CD4-positive, alpha-beta memory T cell (primary cell): ENCODE measurements around the gene COL26A1. TPM values are rescaled to one million over a fixed set of nuclear protein-coding genes. Genes with fewer than 3 reads are reported as not detected.

ENCODE experiments used
- CTCF ChIA-PET: fragments of 350-600 bp; sonication (Branson Sonifier 250); formaldehyde crosslinking; loops from one replicate; lab custom pipeline; 2021; ENCODE audit warnings: inconsistent platforms; ENCODE audit not compliant: partially characterized antibody; lab: Charles Lee
- POLR2A ChIA-PET: fragments of 350-600 bp; sonication (Branson Sonifier 250); formaldehyde crosslinking; loops from one replicate; lab custom pipeline; 2021; ENCODE audit not compliant: partially characterized antibody; lab: Charles Lee
- DNase-seq, 5 donors: peaks; one replicate each; pipeline versions ENCODE4 v3.0.0 to v3.0.0-alpha.2; 2020 to 2022; ENCODE audit warnings: mixed read lengths in 1 of 5
- H3K27ac ChIP-seq: one replicate; pipeline ENCODE4 v1.7.0; 2013; ENCODE audit warnings: low read depth, low read length
- H3K27me3 ChIP-seq: 2 replicates; pipeline ENCODE4 v1.7.0; 2013; ENCODE audit warnings: mild to moderate bottlenecking, low read length, moderate library complexity; ENCODE audit not compliant: insufficient read depth
- H3K36me3 ChIP-seq: 2 replicates; pipeline ENCODE4 v1.7.0; 2013; ENCODE audit warnings: mild to moderate bottlenecking, low read length, moderate library complexity; ENCODE audit not compliant: insufficient read depth
- H3K4me1 ChIP-seq: 2 replicates; pipeline ENCODE4 v1.7.0; 2013; ENCODE audit warnings: mild to moderate bottlenecking, low read length, moderate library complexity; ENCODE audit not compliant: insufficient read depth
- H3K4me3 ChIP-seq, 2 donors: one replicate each; pipeline ENCODE4 v1.7.0; 2013; ENCODE audit warnings: low read length in 2 of 2, mild to moderate bottlenecking in 1 of 2
- H3K9me3 ChIP-seq, 2 donors: one replicate each; pipeline ENCODE4 v1.7.0; 2013; ENCODE audit warnings: low read length in 2 of 2, control low read depth in 1 of 2; ENCODE audit not compliant: control insufficient read depth in 1 of 2
- H3K27ac Mint-ChIP-seq, 7 donors: one replicate each; pipeline ENCODE4 v1.8.0; 2020 to 2021; ENCODE audit warnings: mixed read lengths in 7 of 7, mild to moderate bottlenecking in 6 of 7, inconsistent platforms in 3 of 7, moderate library complexity in 3 of 7
- H3K27me3 Mint-ChIP-seq, 2 donors: one replicate each; pipeline ENCODE4 v1.8.0; 2020 to 2021; ENCODE audit warnings: mixed read lengths in 2 of 2
- H3K36me3 Mint-ChIP-seq, 2 donors: one replicate each; pipeline ENCODE4 v1.8.0; 2020 to 2021; ENCODE audit warnings: mixed read lengths in 2 of 2, inconsistent platforms in 1 of 2, mild to moderate bottlenecking in 1 of 2
- H3K4me1 Mint-ChIP-seq, 4 donors: one replicate each; pipeline ENCODE4 v1.8.0; 2020 to 2021; ENCODE audit warnings: mixed read lengths in 4 of 4, mild to moderate bottlenecking in 1 of 4
- H3K4me3 Mint-ChIP-seq, 8 donors: one replicate each; pipeline ENCODE4 v1.8.0; 2020 to 2021; ENCODE audit warnings: mixed read lengths in 8 of 8, mild to moderate bottlenecking in 7 of 8, moderate library complexity in 6 of 8, inconsistent platforms in 3 of 8
- H3K9me3 Mint-ChIP-seq, 8 donors: one replicate each; pipeline ENCODE4 v1.8.0; 2020 to 2021; ENCODE audit warnings: mixed read lengths in 8 of 8, mild to moderate bottlenecking in 5 of 8, inconsistent platforms in 3 of 8, moderate library complexity in 1 of 8
- intact Hi-C: fragments of 100-400 bp; cut with micrococcal nuclease; formaldehyde crosslinking; loops from one replicate; pipeline ENCODE4 v1.15.1; 2023
- polyA plus RNA-seq, 2 donors: library from polyadenylated mRNA; unstranded; fragments of 300-500 nt; fragmentation: Illumina TruSeq; gene quantifications; one replicate each; pipeline ENCODE4 v1.2.3, GENCODE V29; 2021
- total RNA-seq, 2 experiments: library from RNA; stranded (reverse); gene quantifications; one replicate each; pipeline ENCODE4 v1.2.3, GENCODE V29; 2021

Gene COL26A1
- total and polyA plus RNA-seq, 4 experiments from 2014 or later: not detected

GRCh38 chr7:101401390-101402080, 38.9 kb downstream of the COL26A1 start:
- H3K9me3 Mint-ChIP-seq: peaks cover 0 to 2% (median 0%) of the 10 kb centered on the region in 8 donors
- no peaks in the 10 kb centered on the region for H3K36me3 Mint-ChIP-seq
- no peaks in the 10 kb centered on the region for H3K9me3 ChIP-seq
- ChIA-PET CTCF (no interaction called here), POLR2A (no interaction called here)
- peaks cover 11 to 25% of the 10 kb centered on the region in 2 donors for H3K27me3 Mint-ChIP-seq
- no peak overlapping the region for H3K4me3 ChIP-seq
- intact Hi-C loops: no loop called here
- H3K27ac ChIP-seq: no peak overlapping the region
- no peak for DNase-seq
- no peaks in the 10 kb centered on the region for H3K4me1 Mint-ChIP-seq
- no peak overlapping the region for H3K4me3 Mint-ChIP-seq
- H3K36me3 ChIP-seq: no peaks in the 10 kb centered on the region
- peak overlapping the region in 1 of 7 donors; percentile 8 for H3K27ac Mint-ChIP-seq
- no peaks in the 10 kb centered on the region for H3K4me1 ChIP-seq
- H3K27me3 ChIP-seq: no peaks in the 10 kb centered on the region

- Histone ChIP-seq H3K4me3 (no peak overlapping the region), H3K36me3 (no peaks in the 10 kb centered on the region), H3K9me3 (no peaks in the 10 kb centered on the region), H3K27ac (no peak overlapping the region), H3K4me1 (no peaks in the 10 kb centered on the region), H3K27me3 (no peaks in the 10 kb centered on the region)
- H3K36me3 Mint-ChIP-seq: no peaks in the 10 kb centered on the region
- peak overlapping the region in 1 of 7 donors; percentile 8 for H3K27ac Mint-ChIP-seq
- intact Hi-C loops: no loop called here
- ChIA-PET POLR2A (no interaction called here), CTCF (interaction anchor here (1.4 kb wide), 1 partner anchor 9 kb away, joined by 5 read pairs; no protein-coding TSS in a partner anchor)
- no peaks in the 10 kb centered on the region for H3K4me1 Mint-ChIP-seq
- H3K9me3 Mint-ChIP-seq: peaks cover 0 to 4% (median 0%) of the 10 kb centered on the region in 8 donors
- peaks cover 9 to 25% of the 10 kb centered on the region in 2 donors for H3K27me3 Mint-ChIP-seq
- no peak overlapping the region for H3K4me3 Mint-ChIP-seq
- DNase-seq: no peak
These were observed 39.6 kb downstream of the COL26A1 start for GRCh38 chr7:101402081-101402779.

DNA sequence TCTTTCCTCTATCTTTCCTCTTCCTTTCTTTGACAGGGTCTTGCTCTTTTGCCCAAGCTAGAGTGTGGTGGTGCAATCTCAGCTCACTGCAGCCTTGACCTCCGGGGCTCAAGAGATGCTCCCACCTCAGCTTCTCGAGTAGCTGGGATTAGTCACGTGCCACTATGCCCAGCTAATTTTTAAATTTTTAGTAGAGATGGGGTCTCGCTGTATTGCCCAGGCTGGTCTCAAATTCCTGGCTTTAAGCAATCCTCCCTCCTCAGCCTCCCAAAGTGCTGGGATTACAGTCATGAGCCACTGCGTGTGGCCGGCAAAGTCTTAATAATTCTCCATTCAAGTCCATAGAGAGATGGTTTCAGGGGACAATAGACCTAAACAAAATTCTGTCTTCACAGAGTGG, 40.2 kb downstream of the COL26A1 start:
- Histone ChIP-seq H3K27me3 (no peaks in the 10 kb centered on the region), H3K9me3 (no peaks in the 10 kb centered on the region), H3K4me3 (no peak overlapping the region), H3K4me1 (no peaks in the 10 kb centered on the region), H3K36me3 (no peaks in the 10 kb centered on the region), H3K27ac (no peak overlapping the region)
- intact Hi-C loops: no loop called here
- H3K27ac Mint-ChIP-seq: no peak overlapping the region
- CTCF ChIA-PET: interaction anchor here (1.4 kb wide), 1 partner anchor 9 kb away, joined by 5 read pairs; no protein-coding TSS in a partner anchor
- no peak for DNase-seq
- POLR2A ChIA-PET: no interaction called here
- H3K9me3 Mint-ChIP-seq: peaks cover 0 to 4% (median 0%) of the 10 kb centered on the region in 8 donors
- no peaks in the 10 kb centered on the region for H3K36me3 Mint-ChIP-seq
- H3K4me3 Mint-ChIP-seq: no peak overlapping the region
- peaks cover 9 to 25% of the 10 kb centered on the region in 2 donors for H3K27me3 Mint-ChIP-seq
- no peaks in the 10 kb centered on the region for H3K4me1 Mint-ChIP-seq

- H3K4me1 ChIP-seq: no peaks in the 10 kb centered on the region
- Mint-ChIP-seq H3K27me3 (peaks cover 5 to 14% of the 10 kb centered on the region in 2 donors), H3K27ac (no peak overlapping the region), H3K4me3 (no peak overlapping the region), H3K4me1 (peaks cover 0 to 1% (median under 1%) of the 10 kb centered on the region in 4 donors), H3K9me3 (peaks cover 0 to 22% (median 16%) of the 10 kb centered on the region in 8 donors), H3K36me3 (peaks cover 0 to 4% of the 10 kb centered on the region in 2 donors)
- ChIA-PET CTCF (interaction anchor here (1.3 kb wide), 1 partner anchor 41 kb away, joined by 3 read pairs; no protein-coding TSS in a partner anchor), POLR2A (no interaction called here)
- no peaks in the 10 kb centered on the region for H3K9me3 ChIP-seq
- DNase-seq: no peak
- no peak overlapping the region for H3K4me3 ChIP-seq
- H3K27ac ChIP-seq: no peak overlapping the region
- no peaks in the 10 kb centered on the region for H3K36me3 ChIP-seq
- intact Hi-C loops: no loop called here
- no peaks in the 10 kb centered on the region for H3K27me3 ChIP-seq
These were observed 42.9 kb downstream of the COL26A1 start for GRCh38 chr7:101405474-101406067.

DNA sequence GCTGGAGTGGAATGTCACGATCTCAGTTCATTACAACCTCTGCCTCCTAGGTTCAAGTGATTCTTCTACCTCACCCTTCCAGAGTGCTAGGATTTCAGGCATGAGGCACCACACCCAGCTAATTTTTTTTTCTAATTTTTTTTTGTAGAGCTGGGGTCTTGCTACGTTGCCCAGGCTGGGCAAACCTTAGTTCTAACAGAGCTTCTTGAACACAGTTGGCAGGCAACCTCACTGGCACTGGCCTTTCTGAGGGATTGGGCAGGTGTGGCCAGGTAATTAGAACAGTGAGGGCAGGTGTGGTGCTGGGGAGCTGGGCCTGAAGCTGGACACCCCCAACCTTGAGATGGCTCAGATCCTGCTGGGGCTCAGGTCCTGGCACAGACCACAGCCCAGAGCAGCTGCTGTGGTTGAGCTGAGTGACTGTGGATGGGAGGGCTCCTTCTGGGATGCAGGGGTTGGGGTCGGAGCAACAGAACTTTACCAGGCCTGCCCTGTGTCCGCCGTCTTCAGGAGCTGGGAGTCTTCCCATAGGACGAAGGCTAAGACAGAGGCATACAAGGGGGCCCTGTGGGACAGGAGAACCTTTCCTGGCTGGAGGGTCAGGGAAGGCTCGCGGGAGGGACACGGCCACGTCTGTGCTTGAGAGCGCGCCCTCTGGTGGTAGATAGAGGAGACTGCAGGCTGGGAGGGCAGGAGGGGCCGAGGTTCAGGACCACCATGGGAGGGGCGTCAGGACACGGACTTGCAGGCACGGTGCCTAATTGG, 48.2 kb downstream of the COL26A1 start:
- no peaks in the 10 kb centered on the region for H3K4me1 ChIP-seq
- no peak overlapping the region for H3K4me3 ChIP-seq
- H3K27me3 ChIP-seq: no peaks in the 10 kb centered on the region
- Mint-ChIP-seq H3K9me3 (peaks cover 0 to 26% (median 19%) of the 10 kb centered on the region in 8 donors), H3K4me3 (peak overlapping the region in 2 of 8 donors; percentile 28 to 43), H3K36me3 (peaks cover 0 to 4% of the 10 kb centered on the region in 2 donors), H3K27ac (no peak overlapping the region), H3K4me1 (peaks cover 3 to 7% (median 6%) of the 10 kb centered on the region in 4 donors), H3K27me3 (peaks cover 3 to 4% of the 10 kb centered on the region in 2 donors)
- ChIA-PET POLR2A (interaction anchor here (0.9 kb wide), 1 partner anchor 47 kb away, joined by 3 read pairs; no protein-coding TSS in a partner anchor), CTCF (interaction anchor here (0.8 to 4.4 kb wide), 18 partner anchors 8 to 89 kb away, joined by 3 to 29 read pairs (median 6); partner anchors contain the start of genes COL26A1 and IFT22)
- H3K27ac ChIP-seq: no peak overlapping the region
- peak in 4 of 5 donors; percentile 10 to 22 (median 14) for DNase-seq
- intact Hi-C loops: loop anchor here (1.0 kb wide), 1 partner anchor 47 kb away; no protein-coding TSS in a partner anchor
- H3K36me3 ChIP-seq: no peaks in the 10 kb centered on the region
- no peaks in the 10 kb centered on the region for H3K9me3 ChIP-seq

DNA sequence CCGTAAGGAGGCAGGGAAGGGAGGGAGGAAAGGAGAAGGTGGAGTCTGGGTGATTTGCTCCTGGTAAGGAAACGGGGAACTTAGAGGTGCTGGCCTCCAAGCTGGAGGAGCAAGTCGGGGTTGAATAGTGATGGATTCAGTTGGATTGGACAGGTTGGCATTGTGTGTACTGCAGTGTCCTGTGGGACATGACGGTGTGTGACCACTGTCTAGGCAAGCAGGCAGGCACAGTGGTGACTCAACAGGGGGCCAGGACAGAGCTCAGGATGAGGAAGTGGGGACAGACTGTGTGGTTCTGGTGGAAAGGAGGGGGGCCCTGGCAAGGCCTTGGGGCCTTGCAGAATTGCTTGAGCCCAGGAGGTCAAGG, 48.8 kb downstream of the COL26A1 start:
- peaks cover 3 to 7% (median 6%) of the 10 kb centered on the region in 4 donors for H3K4me1 Mint-ChIP-seq
- H3K4me3 Mint-ChIP-seq: peak overlapping the region in 2 of 8 donors; percentile 28 to 43
- Histone ChIP-seq H3K27ac (no peak overlapping the region), H3K4me1 (no peaks in the 10 kb centered on the region), H3K9me3 (no peaks in the 10 kb centered on the region), H3K27me3 (no peaks in the 10 kb centered on the region), H3K36me3 (no peaks in the 10 kb centered on the region), H3K4me3 (no peak overlapping the region)
- peaks cover 0 to 4% of the 10 kb centered on the region in 2 donors for H3K36me3 Mint-ChIP-seq
- ChIA-PET CTCF (interaction anchor here (1.0 to 4.4 kb wide), 17 partner anchors 9 to 90 kb away, joined by 3 to 29 read pairs (median 6); partner anchors contain the start of genes COL26A1 and IFT22), POLR2A (interaction anchor here (0.9 kb wide), 1 partner anchor 47 kb away, joined by 3 read pairs; no protein-coding TSS in a partner anchor)
- DNase-seq: peak in 1 of 5 donors; percentile 9
- H3K27me3 Mint-ChIP-seq: peaks cover 4 to 6% of the 10 kb centered on the region in 2 donors
- no peak overlapping the region for H3K27ac Mint-ChIP-seq
- intact Hi-C loops: loop anchor here (1.0 kb wide), 1 partner anchor 47 kb away; no protein-coding TSS in a partner anchor
- peaks cover 0 to 26% (median 19%) of the 10 kb centered on the region in 8 donors for H3K9me3 Mint-ChIP-seq
